T-helper 2 cell (primary cell): ENCODE results near the gene SENP5.
A peak's percentile ranks its signal among the peaks of the same experiment; 100 is the strongest.
"Not testable (repeated sequence)": the region's sequence is repeated elsewhere in the genome, so short reads cannot be mapped to it uniquely, and the experiment has no call there.

ENCODE experiments used
- DNase-seq, 5 experiments: peaks; one replicate each; pipeline versions ENCODE4 v3.0.0 to v3.0.0-alpha.2; 2012 to 2022
- total RNA-seq, 2 donors: gene quantifications; one replicate each; lab custom pipeline; 2026; lab: John Stamatoyannopoulos, UW

SENP5 gene
- 97.5 to 122 reads per million in 2 donors for total RNA-seq

- peak; percentile 81 to 95 (median 85) for DNase-seq
Observed at GRCh38 chr3:196867507-196868296, at the start of gene SENP5. Gene SENP5, plus strand, starts transcription at chr3:196867920. Its CDS starts 17,262 bp downstream, at chr3:196885182.

- DNase-seq: no peak
Observed at GRCh38 chr3:196821806-196822355, 45.8 kb upstream of the SENP5 start.

DNA sequence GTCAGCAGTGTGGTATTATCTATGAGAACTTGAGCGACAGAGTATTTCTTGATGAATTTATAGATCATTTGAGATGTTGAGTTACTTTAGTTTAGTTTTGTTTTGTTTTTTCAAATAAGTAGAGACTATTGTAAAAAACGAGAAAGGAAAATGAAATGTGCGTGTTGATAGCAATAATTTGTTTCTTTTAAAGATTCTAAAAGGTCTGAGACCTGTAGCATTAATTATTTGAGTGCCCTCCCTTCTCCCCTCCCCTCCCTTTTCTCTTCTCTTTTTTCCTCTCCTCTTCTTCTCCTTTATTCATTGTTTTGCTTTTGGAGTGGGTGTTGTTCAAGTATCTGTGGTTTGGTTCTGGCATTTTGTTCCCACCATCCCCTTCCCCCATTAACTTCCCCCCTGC is 38.1 kb upstream of the SENP5 start:
- not testable (repeated sequence) for DNase-seq

- no peak for DNase-seq
Observed at GRCh38 chr3:196835086-196835485, 32.6 kb upstream of the SENP5 start.

DNA sequence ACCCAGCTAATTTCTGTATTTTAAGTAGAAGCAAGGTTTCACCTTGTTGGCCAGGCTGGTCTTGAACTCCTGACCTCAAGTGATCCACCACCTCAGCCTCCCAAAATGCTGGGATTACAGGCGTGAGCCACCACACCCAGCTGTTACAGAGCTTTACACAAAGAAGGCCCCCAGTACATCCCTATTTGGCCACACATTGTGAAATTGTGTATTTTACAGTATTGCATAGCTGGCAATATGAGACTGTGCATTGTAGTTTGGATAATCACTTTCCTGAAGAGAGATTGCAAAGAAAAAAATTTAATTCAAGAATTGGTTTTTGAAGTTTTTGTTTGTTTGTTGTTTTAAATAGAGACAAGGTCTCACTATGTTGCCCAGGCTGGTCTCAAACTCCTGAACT is 31.1 kb upstream of the SENP5 start:
- not testable (repeated sequence) for DNase-seq

GRCh38 chr3:196837819-196838420 is 29.8 kb upstream of the SENP5 start:
- peak; percentile 17 to 72 (median 58) for DNase-seq

GRCh38 chr3:196839351-196839750 is 28.4 kb upstream of the SENP5 start:
- DNase-seq: not testable (repeated sequence)

GRCh38 chr3:196842567-196843434 is 24.9 kb upstream of the SENP5 start:
- DNase-seq: no peak

DNA sequence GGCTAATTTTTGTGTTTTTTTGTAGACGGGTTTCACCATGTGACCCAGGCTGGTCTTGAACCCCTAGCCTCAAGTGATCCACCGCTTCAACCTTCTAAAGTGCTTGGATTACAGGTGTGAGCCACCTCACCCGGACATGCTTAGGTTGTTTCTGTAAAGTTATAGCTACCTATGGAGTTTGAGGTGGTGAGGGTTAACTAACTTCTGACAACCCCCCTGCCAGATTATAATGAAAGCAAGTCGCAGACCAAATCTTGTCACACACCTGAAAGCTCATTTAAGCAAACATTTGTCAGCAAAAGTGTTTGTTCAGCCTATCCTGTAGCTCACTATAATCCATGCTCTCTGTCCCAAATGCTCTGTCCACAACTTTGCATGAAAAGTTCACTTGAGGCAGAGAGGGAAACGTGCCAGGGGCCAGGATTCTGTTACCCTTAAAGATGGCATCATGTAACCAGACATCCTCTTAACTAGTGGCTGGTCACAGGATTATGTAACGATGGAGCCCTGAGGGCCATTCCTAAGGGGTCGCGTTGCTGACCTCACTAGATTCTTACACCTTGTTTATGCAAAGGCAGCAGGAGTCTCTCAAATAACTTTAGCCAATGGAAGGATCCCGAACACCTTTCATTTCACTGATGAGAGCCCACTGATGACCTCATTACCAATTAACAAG is 24.1 kb upstream of the SENP5 start:
- DNase-seq: no peak

- DNase-seq: not testable (repeated sequence)
Observed at GRCh38 chr3:196844235-196845219, 23.2 kb upstream of the SENP5 start.

DNA sequence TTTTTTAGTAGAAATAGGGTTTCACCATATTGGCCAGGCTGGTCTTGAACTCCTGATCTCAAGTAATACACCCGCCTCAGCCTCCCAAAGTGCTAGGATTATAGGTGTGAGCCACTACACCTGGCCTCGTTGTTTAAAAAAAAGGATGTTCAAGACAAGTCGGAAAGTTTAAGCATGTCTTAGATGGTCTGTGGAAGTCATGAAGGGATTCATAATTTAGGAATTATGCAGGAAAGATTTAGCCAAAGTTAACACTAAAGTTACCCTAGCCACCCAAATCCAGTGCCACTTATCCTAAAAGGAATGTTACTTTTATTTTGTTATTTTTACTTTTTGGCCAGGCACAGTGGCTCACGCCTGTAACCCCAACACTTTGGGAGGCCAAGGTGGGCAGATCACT is 19.3 kb upstream of the SENP5 start:
- not testable (repeated sequence) for DNase-seq

GRCh38 chr3:196849180-196849741 is 18.5 kb upstream of the SENP5 start:
- no peak for DNase-seq

GRCh38 chr3:196863000-196863399 is 4.7 kb upstream of the SENP5 start:
- DNase-seq: not testable (repeated sequence)

DNA sequence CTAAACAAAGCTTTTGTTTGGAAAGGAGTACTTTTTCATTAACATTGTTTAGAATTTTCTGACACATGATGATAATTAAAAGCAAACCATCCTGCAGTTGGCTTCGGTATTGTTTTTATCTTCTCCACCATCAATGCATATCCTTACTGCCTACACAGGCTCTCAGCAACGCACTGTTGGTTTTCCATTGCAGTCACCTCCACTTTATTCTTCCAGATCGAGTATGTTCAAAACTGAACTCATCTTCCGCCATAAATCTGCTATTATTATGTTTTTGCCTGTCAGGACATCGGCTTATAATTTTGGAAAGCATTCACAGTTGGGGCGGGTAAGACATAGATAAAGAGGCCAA is 589 bp upstream of the SENP5 start:
- DNase-seq: no peak

DNA sequence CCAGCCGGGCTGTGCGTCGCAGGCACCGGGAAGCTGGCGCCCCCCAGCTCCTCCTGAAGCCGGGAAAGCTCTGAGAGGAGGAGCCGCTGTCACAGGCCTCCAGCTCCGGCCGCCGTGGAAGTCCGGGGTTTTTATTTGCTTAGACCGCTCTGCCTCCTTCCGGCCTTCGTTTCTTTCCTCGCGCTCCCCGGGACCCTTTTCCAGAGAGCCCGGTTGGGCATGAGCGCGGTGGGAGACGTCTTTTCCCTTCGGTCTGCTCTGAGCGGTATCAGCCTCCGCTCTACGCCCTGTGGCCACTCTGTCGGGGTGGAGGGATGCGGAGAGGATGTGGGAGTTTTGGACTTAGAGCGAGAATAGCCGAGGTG is 559 bp downstream of the SENP5 start:
- peak in 2 of 5 experiments; percentile 12 to 27 for DNase-seq

DNA sequence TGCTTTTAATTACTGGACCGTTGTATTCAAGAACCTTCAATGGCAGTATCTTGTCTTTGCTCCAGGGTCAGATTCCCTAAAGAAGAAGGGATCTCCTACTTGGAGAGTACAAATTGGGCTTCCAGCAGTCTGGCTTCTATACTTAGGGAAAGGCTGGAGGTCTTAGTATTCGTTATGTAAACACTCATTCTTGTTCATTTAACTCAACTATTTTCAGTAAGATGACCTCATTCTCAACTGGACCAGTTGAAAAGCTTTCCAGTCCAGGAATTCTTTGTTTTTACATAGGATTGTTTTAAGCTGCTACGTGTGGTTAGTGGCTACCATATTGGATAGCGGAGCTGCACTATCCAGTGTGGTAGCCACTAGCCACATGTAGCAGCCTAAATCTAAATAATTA is 4.6 kb downstream of the SENP5 start:
- DNase-seq: no peak

GRCh38 chr3:196874511-196875094 is 6.9 kb downstream of the SENP5 start:
- not testable (repeated sequence) for DNase-seq

- DNase-seq: no peak
Observed at GRCh38 chr3:196875258-196875657, 7.5 kb downstream of the SENP5 start.

DNA sequence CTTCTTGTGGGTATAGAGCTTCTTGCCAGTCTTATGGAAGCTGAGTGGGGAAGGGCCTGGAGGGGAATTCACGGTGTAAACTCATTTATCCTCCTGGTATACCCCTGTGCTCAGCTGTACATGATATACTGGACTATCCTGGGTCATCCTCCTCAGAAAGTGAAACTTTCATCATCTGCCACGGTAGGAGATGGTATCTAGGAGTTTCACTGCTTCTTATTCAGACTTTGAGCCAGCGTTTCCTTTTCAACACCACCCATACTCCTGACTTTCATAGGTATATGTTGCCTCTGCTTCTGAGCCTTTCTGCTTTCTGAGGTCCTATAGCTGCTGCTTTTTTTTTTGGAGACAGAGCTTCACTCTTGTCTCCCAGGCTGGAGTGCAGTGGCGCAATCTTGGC is 15.6 kb downstream of the SENP5 start:
- peak in 1 of 5 experiments; percentile 67 for DNase-seq

DNA sequence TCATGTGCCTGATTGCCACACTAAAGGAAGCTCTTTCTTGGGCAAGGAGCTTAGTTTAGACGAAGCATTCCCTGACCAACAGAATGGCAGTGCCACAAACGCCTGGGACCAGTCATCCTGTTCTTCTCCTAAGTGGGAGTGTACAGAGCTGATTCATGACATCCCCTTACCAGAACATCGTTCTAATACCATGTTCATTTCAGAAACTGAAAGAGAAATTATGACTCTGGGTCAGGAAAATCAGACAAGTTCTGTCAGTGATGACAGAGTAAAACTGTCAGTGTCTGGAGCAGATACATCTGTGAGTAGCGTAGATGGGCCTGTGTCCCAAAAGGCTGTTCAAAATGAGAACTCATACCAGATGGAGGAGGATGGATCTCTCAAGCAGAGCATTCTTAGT is 18.4 kb downstream of the SENP5 start:
- DNase-seq: no peak
